HG03135 (cell line): ENCODE data around the gene SLC9C2.

Experiments
- ATAC-seq: cut with Tn5 transposase; IDR thresholded peaks from one replicate; pipeline ENCODE4 v1.9.1; 2021; ENCODE audit warnings: mild to moderate bottlenecking, moderate library complexity; ENCODE audit not compliant: unreplicated experiment

SLC9C2 gene

GRCh38 chr1:173454966-173455524 is 147.8 kb downstream of the SLC9C2 start:
- no peak for ATAC-seq

- ATAC-seq = no peak
These were observed 148.9 kb downstream of the SLC9C2 start for GRCh38 chr1:173453982-173454381.

GRCh38 chr1:173451981-173452380 is 150.9 kb downstream of the SLC9C2 start:
- no peak for ATAC-seq
